ENCODE data around the gene SAMD3. TPM values are rescaled to one million over a fixed set of nuclear protein-coding genes. Genes with fewer than 3 reads are reported as not detected.

The SAMD3 gene
- total and polyA plus RNA-seq, 9 donors, result 0.81 to 7.4 (median 2.7) TPM

GRCh38 chr6:130107710-130108109 lies 115.0 kb downstream of the SAMD3 start:
- Histone ChIP-seq H3K27ac (no peak overlapping the region), H3K27me3 (no peaks in the 10 kb centered on the region), H3K9me3 (no peaks in the 10 kb centered on the region), H3K4me3 (no peak overlapping the region), H3K4me1 (ENCODE audit: insufficient read depth) (no peaks in the 10 kb centered on the region), H3K36me3 (no peaks in the 10 kb centered on the region)
- no peak for DNase-seq
- TF ChIP-seq, protein P1, sequence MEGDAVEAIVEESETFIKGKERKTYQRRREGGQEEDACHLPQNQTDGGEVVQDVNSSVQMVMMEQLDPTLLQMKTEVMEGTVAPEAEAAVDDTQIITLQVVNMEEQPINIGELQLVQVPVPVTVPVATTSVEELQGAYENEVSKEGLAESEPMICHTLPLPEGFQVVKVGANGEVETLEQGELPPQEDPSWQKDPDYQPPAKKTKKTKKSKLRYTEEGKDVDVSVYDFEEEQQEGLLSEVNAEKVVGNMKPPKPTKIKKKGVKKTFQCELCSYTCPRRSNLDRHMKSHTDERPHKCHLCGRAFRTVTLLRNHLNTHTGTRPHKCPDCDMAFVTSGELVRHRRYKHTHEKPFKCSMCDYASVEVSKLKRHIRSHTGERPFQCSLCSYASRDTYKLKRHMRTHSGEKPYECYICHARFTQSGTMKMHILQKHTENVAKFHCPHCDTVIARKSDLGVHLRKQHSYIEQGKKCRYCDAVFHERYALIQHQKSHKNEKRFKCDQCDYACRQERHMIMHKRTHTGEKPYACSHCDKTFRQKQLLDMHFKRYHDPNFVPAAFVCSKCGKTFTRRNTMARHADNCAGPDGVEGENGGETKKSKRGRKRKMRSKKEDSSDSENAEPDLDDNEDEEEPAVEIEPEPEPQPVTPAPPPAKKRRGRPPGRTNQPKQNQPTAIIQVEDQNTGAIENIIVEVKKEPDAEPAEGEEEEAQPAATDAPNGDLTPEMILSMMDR (IDR thresholded peaks at IDR 0.05), result no peak
- TF ChIP-seq EP300 (IDR thresholded peaks at IDR 0.05) (no peak), POLR2A (IDR thresholded peaks at IDR 0.05) (no peak)
- 87 to 100% (median 95%) methylated on average over 1 of the region's 1 CpG for WGBS, 3 donors
- intact Hi-C loops (cut with DNase I), result no loop called here

DNA sequence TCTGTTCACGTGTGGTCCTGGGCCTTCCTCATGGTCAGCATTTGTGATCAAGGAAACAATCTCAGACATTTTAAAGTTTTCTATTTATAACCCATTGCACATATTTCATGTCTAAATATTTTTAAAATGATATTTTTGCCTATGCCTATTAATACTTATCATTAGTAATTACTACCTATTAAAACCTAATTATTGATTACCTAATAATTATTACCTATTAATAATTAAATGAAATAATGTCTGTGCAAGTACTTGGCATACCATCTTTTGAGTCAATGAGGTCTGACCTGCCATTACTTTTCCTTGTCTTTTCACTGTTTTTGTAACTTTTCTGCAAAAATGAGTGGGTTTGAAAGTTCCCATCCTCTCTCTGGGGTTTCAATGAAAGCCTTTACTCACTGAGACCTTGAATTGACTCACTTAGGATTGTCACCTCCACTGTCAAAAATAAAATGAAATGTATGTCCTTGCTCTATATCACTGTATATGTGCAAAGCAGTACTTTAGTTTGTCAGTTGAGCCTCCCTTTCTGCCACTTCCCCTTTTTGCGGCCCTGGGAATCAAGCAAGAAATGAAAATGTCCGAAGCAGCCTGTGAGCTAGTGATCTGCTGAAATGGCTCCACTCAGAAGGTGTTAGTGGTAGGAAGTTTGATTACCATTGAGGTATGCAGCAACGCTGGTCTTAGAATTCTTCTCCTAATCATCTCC lies 116.6 kb downstream of the SAMD3 start:
- H3K9me3 ChIP-seq, result no peaks in the 10 kb centered on the region
- TF ChIP-seq, protein P1 (IDR thresholded peaks at IDR 0.05), result no peak
- TF ChIP-seq EP300 (IDR thresholded peaks at IDR 0.05) (no peak), POLR2A (IDR thresholded peaks at IDR 0.05) (no peak)
- 95 to 98% (median 96%) methylated on average over 4 of the region's 4 CpGs for WGBS, 3 donors
- intact Hi-C loops (cut with DNase I), result no loop called here
- no peak for DNase-seq
- H3K4me1 ChIP-seq (ENCODE audit: insufficient read depth), result no peaks in the 10 kb centered on the region
- no peaks in the 10 kb centered on the region for H3K27me3 ChIP-seq
- no peak overlapping the region for H3K4me3 ChIP-seq
- no peaks in the 10 kb centered on the region for H3K36me3 ChIP-seq
- H3K27ac ChIP-seq, result no peak overlapping the region

GRCh38 chr6:130099119-130099518 lies 123.6 kb downstream of the SAMD3 start:
- Histone ChIP-seq H3K27me3 (no peaks in the 10 kb centered on the region), H3K27ac (no peak overlapping the region), H3K9me3 (no peaks in the 10 kb centered on the region), H3K4me3 (no peak overlapping the region), H3K4me1 (ENCODE audit: insufficient read depth) (no peaks in the 10 kb centered on the region), H3K36me3 (no peaks in the 10 kb centered on the region)
- 97 to 99% (median 98%) methylated on average over 3 of the region's 3 CpGs for WGBS, 3 donors
- intact Hi-C loops (cut with DNase I), result no loop called here
- DNase-seq, result no peak
- TF ChIP-seq, protein P1 (IDR thresholded peaks at IDR 0.05), result no peak
- TF ChIP-seq POLR2A (IDR thresholded peaks at IDR 0.05) (no peak), EP300 (IDR thresholded peaks at IDR 0.05) (no peak)

GRCh38 chr6:130098317-130098716 lies 124.4 kb downstream of the SAMD3 start:
- intact Hi-C loops (cut with DNase I), result no loop called here
- TF ChIP-seq, protein P1 (IDR thresholded peaks at IDR 0.05), result no peak
- no peak for TF ChIP-seq EP300 (IDR thresholded peaks at IDR 0.05)
- TF ChIP-seq POLR2A (IDR thresholded peaks at IDR 0.05), result no peak
- Histone ChIP-seq H3K27me3 (no peaks in the 10 kb centered on the region), H3K36me3 (no peaks in the 10 kb centered on the region), H3K9me3 (no peaks in the 10 kb centered on the region), H3K4me1 (ENCODE audit: insufficient read depth) (no peaks in the 10 kb centered on the region), H3K4me3 (no peak overlapping the region), H3K27ac (no peak overlapping the region)
- WGBS, 3 donors, result 81 to 86% (median 82%) methylated on average over 4 of the region's 4 CpGs
- DNase-seq, result no peak

Other genes starting within 250 kb of the SAMD3 start
- gene L3MBTL3, start 204.4 kb downstream of the SAMD3 start, total RNA-seq, result 10 to 100 TPM in 6 of 7 donors, 1 to 10 TPM in 1; 6.5 to 17.9 (median 14.1) TPM
- 10 to 100 TPM in 1 of 2 donors, 1 to 10 TPM in 1; 7.9 to 13.5 TPM for gene L3MBTL3, start 204.4 kb downstream of the SAMD3 start, polyA plus RNA-seq
- gene TMEM200A, start 143.1 kb upstream of the SAMD3 start, total RNA-seq, result 10 to 100 TPM in 6 of 7 donors, 1 to 10 TPM in 1; 8.2 to 32.5 (median 17.6) TPM
- 10 to 100 TPM; 17.7 to 31.1 TPM for gene TMEM200A, start 143.1 kb upstream of the SAMD3 start, polyA plus RNA-seq